Loucy (cell line): ENCODE measurements around the gene RAI1.

Source experiments
- H2AFZ ChIP-seq: fragments of 200-600 bp; sonication (generic); 2 replicates; pipeline ENCODE4 v1.6.0; 2016; ENCODE audit warnings: antibody characterized with exemption, mild to moderate bottlenecking, low read length, moderate library complexity
- H3F3A ChIP-seq: fragments of 200-600 bp; 2 replicates; pipeline ENCODE4 v1.6.0; 2016; ENCODE audit warnings: antibody characterized with exemption, low read depth, mild to moderate bottlenecking
- H3K27me3 ChIP-seq: fragments of 200-600 bp; sonication (generic); 2 replicates; pipeline ENCODE4 v1.6.1; 2014; ENCODE audit warnings: low read length, mild to moderate bottlenecking; ENCODE audit not compliant: insufficient read depth, poor library complexity, severe bottlenecking
- H3K36me3 ChIP-seq: fragments of 200-600 bp; sonication (generic); 2 replicates; pipeline ENCODE4 v1.6.1; 2016; ENCODE audit warnings: low read length; ENCODE audit not compliant: insufficient read depth
- H3K4me1 ChIP-seq: fragments of 200-600 bp; sonication (generic); 2 replicates; pipeline ENCODE4 v1.5.1; 2014; ENCODE audit warnings: low read length, mild to moderate bottlenecking; ENCODE audit not compliant: insufficient read depth, poor library complexity, severe bottlenecking
- H3K4me2 ChIP-seq: fragments of 200-600 bp; sonication (generic); 2 replicates; pipeline ENCODE4 v1.6.0; 2014; ENCODE audit warnings: antibody characterized with exemption, low read length, low read depth, mild to moderate bottlenecking; ENCODE audit not compliant: poor library complexity, severe bottlenecking
- H3K4me3 ChIP-seq: fragments of 200-600 bp; sonication (generic); 2 replicates; pipeline ENCODE4 v1.5.1; 2014; ENCODE audit warnings: low read length, mild to moderate bottlenecking, mixed read lengths; ENCODE audit not compliant: poor library complexity, severe bottlenecking
- H3K79me2 ChIP-seq: fragments of 200-600 bp; sonication (generic); 2 replicates; pipeline ENCODE4 v1.6.1; 2014; ENCODE audit warnings: low read length; ENCODE audit not compliant: insufficient read depth
- H3K9ac ChIP-seq: fragments of 200-600 bp; sonication (generic); 2 replicates; pipeline ENCODE4 v1.6.0; 2014; ENCODE audit warnings: mild to moderate bottlenecking, low read depth, low read length, moderate library complexity; ENCODE audit not compliant: poor library complexity, severe bottlenecking
- H3K9me2 ChIP-seq: fragments of 200-600 bp; sonication (generic); replicated peaks from 2 replicates; pipeline ENCODE4 v1.6.1; 2016; ENCODE audit warnings: low read depth, low read length, mixed read lengths
- H3K9me3 ChIP-seq: fragments of 200-600 bp; sonication (generic); 2 replicates; pipeline ENCODE4 v1.6.1; 2014; ENCODE audit warnings: mild to moderate bottlenecking, antibody characterized with exemption, low read length, low read depth; ENCODE audit not compliant: insufficient read depth
- H4K20me1 ChIP-seq: fragments of 200-600 bp; sonication (generic); 2 replicates; pipeline ENCODE4 v1.6.0; 2014; ENCODE audit warnings: antibody characterized with exemption, low read length, mild to moderate bottlenecking; ENCODE audit not compliant: insufficient read depth, poor library complexity, severe bottlenecking
- EZH2phosphoT487 ChIP-seq: fragments of 200-600 bp; IDR thresholded peaks from 2 replicates; pipeline ENCODE4 v1.6.1; 2018; ENCODE audit warnings: antibody characterized with exemption, mild to moderate bottlenecking, moderate library complexity, borderline replicate concordance
- TF ChIP-seq, protein P1 (sequence below): fragments of 200-600 bp; sonication (generic); conservative IDR thresholded peaks from 2 replicates; pipeline ENCODE4 v1.5.1; 2014; ENCODE audit warnings: mild to moderate bottlenecking, antibody characterized with exemption, low read length

Gene RAI1

DNA sequence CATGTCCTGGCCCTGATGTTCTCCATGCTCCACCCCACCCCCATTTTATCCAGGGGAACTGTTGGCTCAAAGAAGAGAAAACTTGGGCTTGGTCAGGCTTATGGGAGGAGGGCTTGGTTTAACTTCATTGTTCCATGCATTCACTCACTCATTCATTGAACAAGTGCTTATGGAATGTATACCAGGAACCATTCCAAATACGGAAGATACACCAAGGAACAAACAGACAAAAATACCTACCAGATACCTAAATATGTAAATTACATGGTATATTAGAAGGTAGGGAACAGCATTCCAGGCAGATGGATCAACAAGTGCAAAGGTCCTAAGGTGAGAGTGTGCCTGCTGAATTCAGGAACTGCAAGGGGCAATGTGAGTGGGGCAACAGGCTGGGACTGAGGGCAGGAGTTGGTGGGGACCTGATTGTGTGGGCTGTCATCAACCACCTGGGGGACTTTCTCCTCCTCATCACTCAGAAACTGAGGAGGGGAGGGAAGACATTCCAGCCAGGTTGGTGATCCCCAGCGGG lies 39.9 kb downstream of the RAI1 start:
- H3K9me2 ChIP-seq, result no peaks in the 10 kb centered on the region
- H3K36me3 ChIP-seq, result peaks cover 8% of the 10 kb centered on the region; the same call in 1 of the 2 replicates
- H4K20me1 ChIP-seq, result peaks cover 77% of the 10 kb centered on the region
- no peaks in the 10 kb centered on the region for H3K27me3 ChIP-seq
- H3K4me3 ChIP-seq, result no peak overlapping the region
- no peaks in the 10 kb centered on the region for H3K9me3 ChIP-seq
- H3K79me2 ChIP-seq, result peaks cover 100% of the 10 kb centered on the region
- no peak overlapping the region for H3K4me2 ChIP-seq
- H3K9ac ChIP-seq, result no peak overlapping the region
- no peak for TF ChIP-seq EZH2phosphoT487
- TF ChIP-seq, protein P1, sequence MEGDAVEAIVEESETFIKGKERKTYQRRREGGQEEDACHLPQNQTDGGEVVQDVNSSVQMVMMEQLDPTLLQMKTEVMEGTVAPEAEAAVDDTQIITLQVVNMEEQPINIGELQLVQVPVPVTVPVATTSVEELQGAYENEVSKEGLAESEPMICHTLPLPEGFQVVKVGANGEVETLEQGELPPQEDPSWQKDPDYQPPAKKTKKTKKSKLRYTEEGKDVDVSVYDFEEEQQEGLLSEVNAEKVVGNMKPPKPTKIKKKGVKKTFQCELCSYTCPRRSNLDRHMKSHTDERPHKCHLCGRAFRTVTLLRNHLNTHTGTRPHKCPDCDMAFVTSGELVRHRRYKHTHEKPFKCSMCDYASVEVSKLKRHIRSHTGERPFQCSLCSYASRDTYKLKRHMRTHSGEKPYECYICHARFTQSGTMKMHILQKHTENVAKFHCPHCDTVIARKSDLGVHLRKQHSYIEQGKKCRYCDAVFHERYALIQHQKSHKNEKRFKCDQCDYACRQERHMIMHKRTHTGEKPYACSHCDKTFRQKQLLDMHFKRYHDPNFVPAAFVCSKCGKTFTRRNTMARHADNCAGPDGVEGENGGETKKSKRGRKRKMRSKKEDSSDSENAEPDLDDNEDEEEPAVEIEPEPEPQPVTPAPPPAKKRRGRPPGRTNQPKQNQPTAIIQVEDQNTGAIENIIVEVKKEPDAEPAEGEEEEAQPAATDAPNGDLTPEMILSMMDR, result no peak
- no peaks in the 10 kb centered on the region for H3F3A ChIP-seq
- peaks cover 7% of the 10 kb centered on the region for H3K4me1 ChIP-seq
- H2AFZ ChIP-seq, result no peak overlapping the region

DNA sequence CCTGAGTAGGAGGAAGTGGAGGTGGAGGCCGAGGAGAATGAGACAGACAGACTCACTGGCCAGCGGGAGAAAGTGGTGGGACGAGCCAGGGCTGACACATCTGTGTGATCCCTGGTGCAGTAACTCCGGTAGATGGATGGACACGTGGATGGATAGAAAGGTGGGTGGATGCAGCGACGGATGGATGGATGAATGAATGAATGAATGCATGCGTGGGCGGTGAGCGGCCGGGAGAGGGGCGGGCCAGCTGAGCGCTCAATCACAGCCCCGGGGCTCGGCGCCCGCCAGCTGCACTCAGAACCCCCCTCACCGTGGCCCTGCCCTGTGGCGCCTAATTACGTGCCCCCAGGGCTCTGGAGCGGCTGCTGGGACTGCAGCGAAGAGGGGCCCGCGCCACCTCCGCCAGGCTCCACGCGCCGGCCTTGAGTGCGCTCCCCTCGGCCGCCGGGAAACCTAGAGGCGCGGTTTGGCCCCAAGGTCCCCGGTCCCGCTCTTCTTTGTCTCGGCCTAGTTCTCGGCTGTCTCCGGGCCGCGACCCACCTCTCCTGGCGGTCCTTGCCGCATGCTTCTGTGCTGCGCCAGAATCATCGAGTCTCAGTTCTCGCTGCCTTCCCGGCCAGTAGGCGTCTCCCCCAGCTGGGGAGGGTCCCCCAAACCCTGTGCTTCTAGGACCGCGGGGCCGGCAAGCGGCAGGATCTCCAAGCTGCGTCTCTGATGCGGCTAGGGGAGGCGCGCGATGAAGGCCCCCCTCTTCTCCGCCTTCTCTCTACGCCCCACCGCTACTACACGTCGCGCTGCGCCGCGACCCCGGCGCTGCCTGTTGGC lies 41.0 kb downstream of the RAI1 start:
- Histone ChIP-seq H3K27me3 (no peaks in the 10 kb centered on the region), H2AFZ (no peak overlapping the region), H3K4me3 (no peak overlapping the region)

DNA sequence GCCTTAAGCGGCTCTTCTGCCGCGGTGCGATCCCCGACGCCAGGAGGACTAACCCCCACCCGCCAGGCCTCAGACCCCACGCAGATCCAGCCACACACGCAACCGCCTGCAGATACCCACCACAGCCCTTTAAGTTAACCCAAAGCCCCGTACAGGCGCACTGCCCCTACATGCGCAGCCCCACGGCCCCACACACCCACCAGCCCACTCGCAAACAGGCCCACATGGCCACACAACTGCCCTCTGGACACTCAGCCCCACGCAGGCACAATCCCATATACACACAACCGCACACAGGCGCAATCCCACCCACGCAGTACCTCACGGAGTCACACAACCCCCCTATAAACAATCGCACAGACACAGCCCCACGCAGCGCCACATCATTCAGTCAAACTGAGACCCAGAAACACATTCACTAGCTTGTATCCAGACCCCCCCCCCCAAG lies 41.7 kb downstream of the RAI1 start:
- Histone ChIP-seq H3K4me2 (peak overlapping the region; percentile 61), H2AFZ (no peak overlapping the region), H3K9me2 (no peaks in the 10 kb centered on the region), H3K79me2 (peaks cover 100% of the 10 kb centered on the region), H3F3A (no peaks in the 10 kb centered on the region), H3K9ac (peak overlapping the region; percentile 67), H3K9me3 (no peaks in the 10 kb centered on the region), H4K20me1 (peaks cover 80% of the 10 kb centered on the region), H3K4me1 (peaks cover 3% of the 10 kb centered on the region), H3K36me3 (peaks cover 15% of the 10 kb centered on the region; the same call in 1 of the 2 replicates), H3K4me3 (peak overlapping the region; percentile 73), H3K27me3 (no peaks in the 10 kb centered on the region)
- TF ChIP-seq, protein P1, result no peak
- no peak for TF ChIP-seq EZH2phosphoT487

More for the DNA sequence above, 41.0 kb downstream of the RAI1 start:
- TF ChIP-seq, protein P1, result no peak
- no peak for TF ChIP-seq EZH2phosphoT487
- no peaks in the 10 kb centered on the region for H3K9me3 ChIP-seq
- H3K9ac ChIP-seq, result no peak overlapping the region
- peaks cover 100% of the 10 kb centered on the region for H3K79me2 ChIP-seq
- H3K4me2 ChIP-seq, result no peak overlapping the region
- H3K36me3 ChIP-seq, result peaks cover 15% of the 10 kb centered on the region; the same call in 1 of the 2 replicates
- no peaks in the 10 kb centered on the region for H3K9me2 ChIP-seq
- H3K4me1 ChIP-seq, result peaks cover 3% of the 10 kb centered on the region
- H3F3A ChIP-seq, result no peaks in the 10 kb centered on the region
- H4K20me1 ChIP-seq, result peaks cover 79% of the 10 kb centered on the region
